Activated CD8-positive, alpha-beta T cell treated with anti-CD3 and anti-CD28 coated beads for 36 hours (primary cell): Measurements from ENCODE around the gene RNF17. TPM values are rescaled to one million over a fixed set of nuclear protein-coding genes. Genes with fewer than 3 reads are reported as not detected.

ENCODE experiments used
- ATAC-seq: fragments of 200-7000 bp; cut with Tn5 transposase; one replicate; pipeline ENCODE4 v1.10.0; 2021; ENCODE audit warnings: mild to moderate bottlenecking, moderate library complexity
- CTCF ChIA-PET: fragments of 350-600 bp; sonication (Branson Sonifier 250); formaldehyde crosslinking; loops from one replicate; lab custom pipeline; 2021; ENCODE audit warnings: antibody characterized with exemption; lab: Charles Lee
- POLR2A ChIA-PET: fragments of 350-600 bp; sonication (Branson Sonifier 250); formaldehyde crosslinking; loops from one replicate; lab custom pipeline; 2021; ENCODE audit warnings: antibody characterized with exemption; lab: Charles Lee
- DNase-seq: peaks from one replicate; pipeline ENCODE4 v3.0.0-alpha.2; 2020
- H3K27ac Mint-ChIP-seq: one replicate; pipeline ENCODE4 v1.8.0; 2021; ENCODE audit warnings: mild to moderate bottlenecking, mixed read lengths
- H3K27me3 Mint-ChIP-seq: one replicate; pipeline ENCODE4 v1.8.0; 2021; ENCODE audit warnings: mixed read lengths
- H3K36me3 Mint-ChIP-seq: one replicate; pipeline ENCODE4 v1.8.0; 2021; ENCODE audit warnings: low read depth, mixed read lengths
- H3K4me1 Mint-ChIP-seq: one replicate; pipeline ENCODE4 v1.8.0; 2021; ENCODE audit warnings: low read depth, mixed read lengths
- H3K4me3 Mint-ChIP-seq: one replicate; pipeline ENCODE4 v1.8.0; 2021; ENCODE audit warnings: mild to moderate bottlenecking, moderate library complexity, mixed read lengths
- H3K9me3 Mint-ChIP-seq: one replicate; pipeline ENCODE4 v1.8.0; 2021; ENCODE audit warnings: mixed read lengths
- CTCF ChIP-seq: fragments of 200-600 bp; IDR thresholded peaks from one replicate; pipeline ENCODE4 v1.8.0; 2022; ENCODE audit warnings: antibody characterized with exemption, mild to moderate bottlenecking
- intact Hi-C: fragments of 100-400 bp; cut with micrococcal nuclease; formaldehyde crosslinking; loops from one replicate; pipeline ENCODE4 v1.10.0; 2022
- total RNA-seq, 2 experiments: library from RNA; stranded (reverse); gene quantifications; one replicate each; pipeline ENCODE4 v1.2.3, GENCODE V29; 2021

The RNF17 gene
- total RNA-seq, 2 experiments from 2014 or later = not detected

DNA sequence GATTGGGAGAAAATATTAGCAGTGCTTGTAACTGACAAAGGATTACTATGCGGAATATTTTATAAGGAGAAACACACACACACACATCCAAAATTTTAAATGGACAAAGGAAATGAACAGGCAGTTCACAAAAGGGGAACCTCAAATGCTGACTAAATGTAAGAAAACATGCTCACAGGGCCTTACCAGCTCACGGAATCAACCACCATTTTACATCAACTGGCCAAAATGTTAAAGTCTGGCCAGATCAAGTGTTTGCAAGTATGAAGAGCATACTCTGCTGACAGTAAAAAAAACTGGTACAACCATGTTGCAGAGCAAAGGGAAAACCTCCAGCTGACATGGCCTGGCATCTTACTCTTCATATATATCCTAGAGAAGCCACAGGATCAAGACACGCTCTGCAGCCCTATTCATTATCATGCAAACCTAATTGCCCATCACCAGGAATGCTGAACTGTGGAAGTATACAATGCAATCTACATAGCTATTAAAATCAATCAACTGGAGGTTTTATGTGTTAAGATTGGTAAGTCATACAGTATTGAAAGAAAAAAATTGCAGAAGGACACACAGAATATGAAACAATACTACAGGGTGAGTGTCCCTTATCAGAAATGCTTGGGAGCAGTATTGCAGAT lies 124.4 kb downstream of the RNF17 start:
- ATAC-seq = no peak
- no peaks in the 10 kb centered on the region for H3K4me1 Mint-ChIP-seq
- no peak overlapping the region for H3K27ac Mint-ChIP-seq
- H3K36me3 Mint-ChIP-seq = peaks cover 32% of the 10 kb centered on the region
- intact Hi-C loops = no loop called here
- CTCF ChIA-PET = no interaction called here
- no peaks in the 10 kb centered on the region for H3K9me3 Mint-ChIP-seq
- no peaks in the 10 kb centered on the region for H3K27me3 Mint-ChIP-seq
- no peak overlapping the region for H3K4me3 Mint-ChIP-seq
- DNase-seq = no peak
- TF ChIP-seq CTCF = no peak
- POLR2A ChIA-PET = no interaction called here

DNA sequence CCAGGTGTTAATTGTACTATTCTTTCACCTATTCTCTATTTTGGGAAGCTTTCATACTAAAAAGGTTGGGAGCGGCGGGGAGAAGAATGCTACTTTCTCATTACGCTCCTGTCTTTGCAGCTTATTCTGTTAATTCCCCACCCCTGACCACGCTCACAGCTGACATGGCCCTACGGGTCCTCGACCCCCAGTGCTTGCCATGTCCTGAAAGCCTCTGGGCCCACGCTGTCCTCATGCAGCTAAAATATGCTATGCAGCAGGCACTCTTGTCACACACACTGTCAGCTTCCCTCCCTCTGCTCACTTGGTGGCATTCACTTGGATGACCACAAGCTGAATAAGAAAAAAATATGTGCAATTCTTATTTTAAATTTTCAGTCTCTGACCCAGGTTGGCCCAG lies 126.3 kb downstream of the RNF17 start:
- ATAC-seq (no peak), DNase-seq (no peak)
- Mint-ChIP-seq H3K4me3 (no peak overlapping the region), H3K36me3 (peaks cover 37% of the 10 kb centered on the region), H3K9me3 (no peaks in the 10 kb centered on the region), H3K27me3 (no peaks in the 10 kb centered on the region), H3K4me1 (no peaks in the 10 kb centered on the region), H3K27ac (no peak overlapping the region)
- ChIA-PET POLR2A (no interaction called here), CTCF (no interaction called here)
- no peak for TF ChIP-seq CTCF
- intact Hi-C loops = no loop called here

- POLR2A ChIA-PET = no interaction called here
These were observed 127.6 kb downstream of the RNF17 start for GRCh38 chr13:24891476-24892108.

DNA sequence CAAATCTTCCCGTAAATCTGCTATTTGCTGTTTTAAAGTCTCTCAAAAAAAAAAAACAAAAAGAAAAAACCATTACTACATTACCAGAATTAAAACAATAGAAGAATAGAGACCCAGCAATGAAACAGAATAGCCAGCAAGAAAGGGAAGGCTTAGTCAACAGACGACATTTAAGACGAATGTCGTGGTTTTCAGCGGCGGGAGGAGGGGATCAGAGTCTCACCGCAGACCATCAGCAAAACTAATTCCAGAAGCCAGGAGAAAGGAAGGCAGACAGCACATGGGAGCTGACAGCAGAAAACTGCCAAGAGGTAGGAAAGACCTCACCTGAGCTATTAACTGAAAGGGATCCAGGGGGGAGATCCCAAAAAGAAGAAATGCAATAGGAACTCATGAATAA lies 128.9 kb downstream of the RNF17 start:
- DNase-seq = no peak
- no peak for TF ChIP-seq CTCF
- Mint-ChIP-seq H3K27ac (no peak overlapping the region), H3K36me3 (peaks cover 40% of the 10 kb centered on the region), H3K9me3 (no peaks in the 10 kb centered on the region), H3K4me3 (no peak overlapping the region), H3K4me1 (no peaks in the 10 kb centered on the region), H3K27me3 (no peaks in the 10 kb centered on the region)
- POLR2A ChIA-PET = no interaction called here
- no peak for ATAC-seq
- intact Hi-C loops = no loop called here
- CTCF ChIA-PET = interaction anchor here (1.6 kb wide), 1 partner anchor 27 kb away, joined by 5 read pairs; no protein-coding TSS in a partner anchor

More at GRCh38 chr13:24891476-24892108, 127.6 kb downstream of the RNF17 start:
- Mint-ChIP-seq H3K27ac (no peak overlapping the region), H3K4me1 (no peaks in the 10 kb centered on the region), H3K4me3 (no peak overlapping the region), H3K36me3 (peaks cover 37% of the 10 kb centered on the region), H3K9me3 (no peaks in the 10 kb centered on the region), H3K27me3 (no peaks in the 10 kb centered on the region)
- intact Hi-C loops = no loop called here
- no peak for DNase-seq
- no peak for TF ChIP-seq CTCF
- CTCF ChIA-PET = interaction anchor here (1.6 kb wide), 1 partner anchor 26 kb away, joined by 5 read pairs; no protein-coding TSS in a partner anchor
- no peak for ATAC-seq

DNA sequence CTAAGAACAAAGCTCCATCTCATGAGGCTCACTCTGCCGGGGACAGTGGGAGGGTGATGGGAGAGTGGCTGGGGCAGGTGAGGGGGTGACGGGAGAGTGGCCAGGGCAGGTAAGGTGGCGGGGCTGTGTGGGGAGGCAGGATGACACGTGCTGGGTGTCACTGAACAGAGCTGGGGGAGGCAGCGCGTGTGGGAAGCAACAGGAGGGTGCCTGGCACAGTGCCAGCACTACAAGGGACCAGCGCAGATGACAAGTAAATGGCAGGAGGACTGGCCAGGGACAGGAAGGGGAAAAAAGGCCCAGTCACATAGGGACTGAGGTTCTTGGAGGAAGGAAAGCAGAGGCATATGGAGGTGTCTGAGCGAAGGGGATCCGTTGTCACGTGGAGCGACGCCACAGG lies 129.9 kb downstream of the RNF17 start:
- peaks cover 43% of the 10 kb centered on the region for H3K36me3 Mint-ChIP-seq
- intact Hi-C loops = no loop called here
- ATAC-seq (no peak), DNase-seq (no peak)
- no peak overlapping the region for H3K27ac Mint-ChIP-seq
- TF ChIP-seq CTCF = no peak
- H3K27me3 Mint-ChIP-seq = no peaks in the 10 kb centered on the region
- POLR2A ChIA-PET = no interaction called here
- H3K9me3 Mint-ChIP-seq = no peaks in the 10 kb centered on the region
- H3K4me1 Mint-ChIP-seq = no peaks in the 10 kb centered on the region
- no peak overlapping the region for H3K4me3 Mint-ChIP-seq
- CTCF ChIA-PET = no interaction called here
